Vagina (tissue), 2 donors: Measurements from ENCODE around the gene SGTA. TPM values are rescaled to one million over a fixed set of nuclear protein-coding genes. Genes with fewer than 3 reads are reported as not detected.

Experiments
- DNase-seq, 2 donors: peaks; one replicate each; pipeline ENCODE4 v3.0.0-alpha.2; 2017; ENCODE audit errors: extremely low spot score in 2 of 2
- H3K27ac ChIP-seq: fragments of 200-600 bp; sonication (generic); one replicate; pipeline ENCODE4 v1.5.1; 2019
- H3K27me3 ChIP-seq: fragments of 200-600 bp; sonication (generic); one replicate; pipeline ENCODE4 v1.5.1; 2019
- H3K36me3 ChIP-seq, 2 donors: fragments of 200-600 bp; sonication (generic); one replicate each; pipeline ENCODE4 v1.5.1; 2017 to 2019
- H3K4me1 ChIP-seq: fragments of 200-600 bp; sonication (generic); one replicate; pipeline ENCODE4 v1.5.1; 2019
- H3K4me3 ChIP-seq, 2 donors: fragments of 200-600 bp; sonication (generic); 1 replicate in 1 of 2; 2 replicates in 1 of 2; pipeline ENCODE4 v1.5.1; 2016 to 2019
- H3K9me3 ChIP-seq: fragments of 200-600 bp; sonication (generic); one replicate; pipeline ENCODE4 v1.5.1; 2019
- POLR2A ChIP-seq, 2 donors: fragments of 450-650 bp; IDR thresholded peaks; one replicate each; pipeline ENCODE4 v1.6.1; 2017; ENCODE audit warnings: antibody characterized with exemption in 2 of 2, mild to moderate bottlenecking in 2 of 2, moderate library complexity in 2 of 2
- POLR2AphosphoS5 ChIP-seq, 2 donors: sonication (generic); formaldehyde crosslinking; IDR thresholded peaks; one replicate each; pipeline ENCODE4 v1.9.0; 2017; ENCODE audit warnings: antibody characterized with exemption in 2 of 2, mild to moderate bottlenecking in 2 of 2, low read depth in 1 of 2; ENCODE audit not compliant: insufficient read depth in 1 of 2
- intact Hi-C: fragments of 100-400 bp; cut with DNase I; formaldehyde crosslinking; loops from one replicate; pipeline ENCODE4 v1.15.1; 2023
- total RNA-seq: library from RNA; depleted of rRNA; stranded (reverse); fragments of >200 nt; gene quantifications from one replicate; pipeline ENCODE4 v1.2.3, GENCODE V29; 2016
- TF ChIP-seq, protein P1 (sequence below), 3 experiments: fragments of 450-650 bp in 2 of 3; fragments of 200-600 bp in 1 of 3; sonication (generic) in 1 of 3; IDR thresholded peaks; one replicate each; pipeline ENCODE4 v1.5.1; 2017 to 2019; ENCODE audit warnings: antibody characterized with exemption in 3 of 3, mild to moderate bottlenecking in 2 of 3, moderate library complexity in 2 of 3

Gene SGTA
- total RNA-seq, 1 donor from 2014 or later = 58.4 TPM

DNA sequence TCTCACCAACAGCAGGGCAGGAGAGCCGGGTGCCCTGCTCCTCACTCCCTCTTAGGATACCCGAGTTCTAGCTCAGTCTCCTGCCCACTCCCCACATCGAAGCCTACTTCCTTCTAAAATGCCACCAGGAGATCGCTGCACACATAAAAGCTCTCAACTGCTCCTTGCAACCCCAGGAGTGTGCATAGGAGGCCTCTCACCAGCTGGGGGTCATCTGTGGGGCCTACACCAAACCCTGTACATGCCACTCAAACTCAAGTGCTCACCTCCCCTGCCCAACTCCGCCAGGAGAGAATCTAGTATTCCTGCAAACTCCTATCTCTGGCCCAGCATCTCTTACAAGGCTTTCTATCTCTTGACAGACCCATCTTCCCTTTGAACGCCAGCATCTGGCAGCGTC, 2.8 kb downstream of the SGTA start:
- no peak overlapping the region for H3K27ac ChIP-seq
- H3K9me3 ChIP-seq = no peaks in the 10 kb centered on the region
- DNase-seq = no peak
- no peak for TF ChIP-seq POLR2A (IDR thresholded peaks at IDR 0.05)
- TF ChIP-seq POLR2AphosphoS5 (IDR thresholded peaks at IDR 0.05; ENCODE audit: insufficient read depth in 1 of 2, low read depth in 1 of 2) = no peak
- TF ChIP-seq, protein P1, sequence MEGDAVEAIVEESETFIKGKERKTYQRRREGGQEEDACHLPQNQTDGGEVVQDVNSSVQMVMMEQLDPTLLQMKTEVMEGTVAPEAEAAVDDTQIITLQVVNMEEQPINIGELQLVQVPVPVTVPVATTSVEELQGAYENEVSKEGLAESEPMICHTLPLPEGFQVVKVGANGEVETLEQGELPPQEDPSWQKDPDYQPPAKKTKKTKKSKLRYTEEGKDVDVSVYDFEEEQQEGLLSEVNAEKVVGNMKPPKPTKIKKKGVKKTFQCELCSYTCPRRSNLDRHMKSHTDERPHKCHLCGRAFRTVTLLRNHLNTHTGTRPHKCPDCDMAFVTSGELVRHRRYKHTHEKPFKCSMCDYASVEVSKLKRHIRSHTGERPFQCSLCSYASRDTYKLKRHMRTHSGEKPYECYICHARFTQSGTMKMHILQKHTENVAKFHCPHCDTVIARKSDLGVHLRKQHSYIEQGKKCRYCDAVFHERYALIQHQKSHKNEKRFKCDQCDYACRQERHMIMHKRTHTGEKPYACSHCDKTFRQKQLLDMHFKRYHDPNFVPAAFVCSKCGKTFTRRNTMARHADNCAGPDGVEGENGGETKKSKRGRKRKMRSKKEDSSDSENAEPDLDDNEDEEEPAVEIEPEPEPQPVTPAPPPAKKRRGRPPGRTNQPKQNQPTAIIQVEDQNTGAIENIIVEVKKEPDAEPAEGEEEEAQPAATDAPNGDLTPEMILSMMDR (IDR thresholded peaks at IDR 0.05) = no peak
- no peak overlapping the region for H3K4me3 ChIP-seq
- H3K4me1 ChIP-seq = peaks cover 53% of the 10 kb centered on the region
- intact Hi-C loops = loop anchor here (5.0 kb wide), 1 partner anchor 323 kb away; the partner anchor contains the start of gene LMNB2
- H3K36me3 ChIP-seq = no peaks in the 10 kb centered on the region
- no peaks in the 10 kb centered on the region for H3K27me3 ChIP-seq

DNA sequence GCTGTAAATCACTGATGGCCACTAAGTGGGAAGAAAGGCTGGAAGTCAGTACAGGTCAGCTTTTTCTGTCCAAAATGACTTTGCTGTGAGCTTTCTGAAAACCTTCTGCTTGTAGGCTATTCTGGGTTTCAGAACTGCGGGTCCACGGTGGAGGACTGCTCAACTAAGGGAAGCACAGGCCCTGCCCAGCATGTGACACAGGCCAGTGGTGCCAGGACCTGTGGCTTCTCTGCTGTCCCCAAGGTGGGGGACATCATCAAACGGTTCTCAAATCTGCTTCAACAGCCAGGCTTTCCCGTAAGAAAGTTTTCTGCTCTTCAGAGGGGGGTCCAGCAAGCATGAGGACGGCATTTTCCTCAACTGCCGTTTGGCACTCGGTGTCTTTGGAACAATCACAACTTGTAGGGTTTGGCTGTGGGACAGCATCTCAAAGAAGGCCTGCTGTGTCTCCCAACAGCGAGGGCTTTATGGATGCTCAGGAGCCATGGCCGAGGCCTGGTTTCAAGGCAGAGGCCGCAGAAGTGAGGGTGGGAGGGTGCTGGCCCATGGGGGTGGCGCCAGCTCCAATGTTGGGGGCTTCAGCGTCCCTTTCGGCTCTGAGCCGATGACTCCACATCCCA, 3.8 kb downstream of the SGTA start:
- TF ChIP-seq POLR2AphosphoS5 (IDR thresholded peaks at IDR 0.05; ENCODE audit: insufficient read depth in 1 of 2, low read depth in 1 of 2) = no peak
- TF ChIP-seq, protein P1 (IDR thresholded peaks at IDR 0.05) = no peak
- no peak for TF ChIP-seq POLR2A (IDR thresholded peaks at IDR 0.05)
- Histone ChIP-seq H3K9me3 (no peaks in the 10 kb centered on the region), H3K36me3 (no peaks in the 10 kb centered on the region), H3K4me1 (peaks cover 55% of the 10 kb centered on the region), H3K4me3 (no peak overlapping the region), H3K27ac (no peak overlapping the region), H3K27me3 (no peaks in the 10 kb centered on the region)
- DNase-seq = no peak
- intact Hi-C loops = no loop called here

DNA sequence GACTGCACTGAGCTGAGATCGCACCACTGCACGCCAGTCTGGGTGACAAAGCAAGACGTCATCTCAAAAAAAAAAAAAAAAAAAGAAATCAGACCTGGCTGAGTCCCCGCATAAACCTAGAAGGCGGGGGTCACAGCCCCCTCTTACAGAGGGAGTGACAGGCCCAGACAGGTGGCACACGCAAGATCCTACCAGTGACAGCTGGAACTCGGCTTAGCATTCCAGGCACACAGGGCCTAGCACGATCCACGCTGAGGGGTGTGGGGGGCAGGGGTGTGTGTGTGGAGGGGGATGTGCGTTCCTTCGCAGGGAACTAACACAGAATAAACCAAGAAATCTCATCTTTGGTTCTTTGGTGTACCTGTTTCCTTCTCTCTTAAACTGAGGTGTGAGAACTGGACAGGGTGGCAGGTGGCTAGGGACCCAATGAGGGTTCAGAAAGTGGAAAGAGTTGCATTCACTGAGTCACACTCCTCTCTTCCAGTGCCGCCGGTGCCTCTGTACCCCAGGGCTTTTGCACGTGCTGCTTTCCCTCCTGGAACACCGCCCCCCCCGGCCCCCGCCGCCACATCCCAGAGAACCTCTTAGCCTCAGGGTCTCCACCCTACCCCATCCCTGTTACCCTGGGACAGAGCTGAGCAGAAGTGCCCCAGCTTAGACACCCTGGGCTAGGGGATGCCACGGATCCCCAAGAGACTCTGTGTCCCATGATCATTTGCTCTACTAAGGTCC, 5.0 kb downstream of the SGTA start:
- H3K27me3 ChIP-seq = no peaks in the 10 kb centered on the region
- no peak for DNase-seq
- no peaks in the 10 kb centered on the region for H3K36me3 ChIP-seq
- no peak overlapping the region for H3K4me3 ChIP-seq
- intact Hi-C loops = no loop called here
- H3K4me1 ChIP-seq = peaks cover 46% of the 10 kb centered on the region
- TF ChIP-seq POLR2AphosphoS5 (IDR thresholded peaks at IDR 0.05; ENCODE audit: insufficient read depth in 1 of 2, low read depth in 1 of 2) = no peak
- no peak for TF ChIP-seq POLR2A (IDR thresholded peaks at IDR 0.05)
- TF ChIP-seq, protein P1 (IDR thresholded peaks at IDR 0.05) = no peak
- H3K9me3 ChIP-seq = no peaks in the 10 kb centered on the region
- H3K27ac ChIP-seq = no peak overlapping the region

DNA sequence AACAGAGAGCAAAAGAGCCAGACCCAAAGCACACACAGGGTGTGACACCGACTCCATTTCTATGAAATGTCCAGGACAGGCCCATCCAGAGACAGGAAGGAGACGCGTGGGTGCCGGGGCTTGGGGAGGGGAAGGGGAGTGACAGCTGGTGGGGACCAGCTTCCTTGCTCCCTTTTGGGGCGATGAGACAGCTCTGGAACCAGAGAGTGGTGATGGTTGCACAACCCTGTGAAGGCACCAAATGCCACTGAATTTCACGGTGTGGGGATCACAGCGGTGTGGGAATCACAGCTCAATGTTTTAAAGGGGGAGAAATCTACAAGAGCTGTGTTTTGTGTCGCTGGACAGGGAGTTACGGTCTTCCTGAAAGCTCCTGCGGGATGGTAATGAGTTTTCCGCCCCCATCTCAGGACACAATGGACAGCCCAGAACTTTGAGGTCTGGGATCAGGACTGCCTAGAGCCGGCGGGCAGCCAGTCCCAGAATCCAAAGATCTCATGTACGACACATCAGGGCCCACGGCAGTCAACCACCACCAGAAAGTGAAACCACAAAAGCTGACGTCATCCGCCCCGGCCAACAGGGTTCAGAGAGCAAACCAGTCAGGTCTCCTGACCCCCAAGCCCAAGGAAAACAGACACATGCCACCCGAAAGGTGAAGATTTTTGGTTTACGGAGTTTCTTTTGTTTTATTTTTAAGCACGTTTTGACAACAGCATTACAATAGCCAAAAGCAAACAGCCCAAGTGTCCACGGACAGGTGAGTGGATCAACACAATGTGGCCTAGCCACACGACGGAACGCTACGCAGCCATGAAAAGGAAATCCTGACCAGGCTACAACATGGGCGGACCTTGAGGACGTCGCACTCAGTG, 7.3 kb downstream of the SGTA start:
- no peaks in the 10 kb centered on the region for H3K36me3 ChIP-seq
- H3K27me3 ChIP-seq = no peaks in the 10 kb centered on the region
- H3K4me3 ChIP-seq = no peak overlapping the region
- TF ChIP-seq POLR2A (IDR thresholded peaks at IDR 0.05) (no peak), POLR2AphosphoS5 (IDR thresholded peaks at IDR 0.05; ENCODE audit: insufficient read depth in 1 of 2, low read depth in 1 of 2) (no peak)
- TF ChIP-seq, protein P1 (IDR thresholded peaks at IDR 0.05) = no peak
- intact Hi-C loops = no loop called here
- H3K4me1 ChIP-seq = peaks cover 39% of the 10 kb centered on the region
- no peaks in the 10 kb centered on the region for H3K9me3 ChIP-seq
- peak overlapping the region; percentile 51 for H3K27ac ChIP-seq
- no peak for DNase-seq
